H1 (cell line): ENCODE data around the gene UBXN4. TPM values are rescaled to one million over a fixed set of nuclear protein-coding genes. Genes with fewer than 3 reads are reported as not detected.

ENCODE experiments used
- CTCF ChIA-PET: fragments of 300-600 bp; sonication (Branson Sonifier 250); formaldehyde crosslinking; loops from one replicate; lab custom pipeline; 2021; ENCODE audit not compliant: partially characterized antibody; lab: Charles Lee
- POLR2A ChIA-PET: fragments of 300-600 bp; sonication (Branson Sonifier 250); formaldehyde crosslinking; loops from one replicate; lab custom pipeline; 2021; ENCODE audit warnings: inconsistent platforms; ENCODE audit not compliant: partially characterized antibody; lab: Charles Lee
- DNase-seq, 2 experiments: peaks; one replicate each; pipeline versions ENCODE4 v3.0.0 to v3.0.0-alpha.2; 2010 to 2022; ENCODE audit warnings: low spot score in 2 of 2, low read depth in 1 of 2, mixed read lengths in 1 of 2
- FAIRE-seq: peaks from 2 replicates; lab custom pipeline; 2011; peaks lifted over from hg19 to GRCh38; lab: Jason Lieb, UNC
- H2AFZ ChIP-seq: 2 replicates; pipeline ENCODE4 v1.8.1; 2012; ENCODE audit warnings: low read length, inconsistent platforms
- H2AK5ac ChIP-seq: 2 replicates; pipeline ENCODE4 v1.6.1; 2013; ENCODE audit warnings: low read depth, low read length
- H2BK120ac ChIP-seq: replicated peaks from 2 replicates; pipeline ENCODE3; 2013; ENCODE audit warnings: low read depth, low read length, inconsistent platforms
- H2BK12ac ChIP-seq: 2 replicates; pipeline ENCODE4 v1.6.1; 2013; ENCODE audit warnings: low read depth, low read length
- H2BK15ac ChIP-seq: 2 replicates; pipeline ENCODE4 v1.6.1; 2013; ENCODE audit warnings: low read length
- H2BK20ac ChIP-seq: 2 replicates; pipeline ENCODE4 v1.6.1; 2013; ENCODE audit warnings: low read length
- H2BK5ac ChIP-seq: 2 replicates; pipeline ENCODE4 v1.6.1; 2013; ENCODE audit warnings: low read depth, low read length
- H3K14ac ChIP-seq: 2 replicates; pipeline ENCODE4 v1.6.1; 2013; ENCODE audit warnings: inconsistent platforms; ENCODE audit not compliant: insufficient read length
- H3K18ac ChIP-seq: 2 replicates; pipeline ENCODE4 v1.6.1; 2013; ENCODE audit warnings: low read length; ENCODE audit errors: extremely low read depth
- H3K23ac ChIP-seq: 2 replicates; pipeline ENCODE4 v1.6.1; 2013; ENCODE audit warnings: inconsistent platforms; ENCODE audit not compliant: insufficient read length
- H3K23me2 ChIP-seq: 2 replicates; pipeline ENCODE4 v1.6.1; 2013; ENCODE audit warnings: low read depth, low read length
- H3K27ac ChIP-seq: 2 replicates; pipeline ENCODE4 v1.6.1; 2011; ENCODE audit warnings: low read depth, low read length, inconsistent platforms
- H3K27me3 ChIP-seq, 4 experiments: replicated peaks in 1 of 4; 1 replicate in 1 of 4; 2 replicates in 3 of 4; pipeline versions ENCODE4 v1.6.1 to v1.8.1; 2011 to 2013; ENCODE audit warnings: low read length in 3 of 4, mild to moderate bottlenecking in 3 of 4, inconsistent platforms in 2 of 4, mixed read lengths in 2 of 4, moderate library complexity in 1 of 4; ENCODE audit not compliant: control insufficient read depth in 3 of 4, insufficient read depth in 3 of 4; ENCODE audit errors: extremely low read depth in 1 of 4
- H3K36me3 ChIP-seq, 4 experiments: 2 replicates each; pipeline versions ENCODE4 v1.6.1 to v1.8.1; 2011 to 2013; ENCODE audit warnings: mild to moderate bottlenecking in 4 of 4, low read length in 3 of 4, moderate library complexity in 2 of 4, control low read depth in 1 of 4, inconsistent platforms in 1 of 4; ENCODE audit not compliant: insufficient read depth in 4 of 4, control insufficient read depth in 2 of 4
- H3K4ac ChIP-seq: replicated peaks from 2 replicates; pipeline ENCODE3; 2013; ENCODE audit warnings: low read length, low read depth, mixed read lengths, inconsistent platforms; ENCODE audit not compliant: insufficient read length
- H3K4me1 ChIP-seq, 4 experiments: replicated peaks in 1 of 4; 1 replicate in 1 of 4; 2 replicates in 3 of 4; pipeline versions ENCODE4 v1.6.1 to v1.8.1; 2011 to 2013; ENCODE audit warnings: low read length in 3 of 4, inconsistent platforms in 2 of 4, mixed read lengths in 1 of 4; ENCODE audit not compliant: insufficient read depth in 4 of 4, control insufficient read depth in 3 of 4
- H3K4me2 ChIP-seq, 2 experiments: 2 replicates each; pipeline versions ENCODE4 v1.6.1 to v1.8.1; 2011 to 2013; ENCODE audit warnings: low read depth in 2 of 2, low read length in 2 of 2, control low read depth in 1 of 2, inconsistent platforms in 1 of 2, mild to moderate bottlenecking in 1 of 2; ENCODE audit not compliant: insufficient read depth in 1 of 2
- H3K4me3 ChIP-seq, 4 experiments: fragments of 200-600, 300-600 bp in 1 of 4; sonication (generic), shearing (Covaris generic), sonication (Bioruptor Twin) in 1 of 4; 2 replicates each; pipeline versions ENCODE4 v1.5.1 to v1.8.1; 2011 to 2016; ENCODE audit warnings: low read length in 4 of 4, low read depth in 3 of 4, control low read depth in 2 of 4, inconsistent platforms in 2 of 4, mild to moderate bottlenecking in 2 of 4, mixed read lengths in 1 of 4, moderate library complexity in 1 of 4; ENCODE audit not compliant: insufficient read depth in 2 of 4; ENCODE audit errors: extremely low read depth in 1 of 4
- H3K56ac ChIP-seq: replicated peaks from 2 replicates; pipeline ENCODE3; 2013; ENCODE audit warnings: low read depth, mild to moderate bottlenecking, mixed read lengths, low read length, inconsistent platforms; ENCODE audit not compliant: insufficient read length
- H3K79me1 ChIP-seq: 2 replicates; pipeline ENCODE4 v1.6.1; 2013; ENCODE audit warnings: low read depth, low read length, control low read depth
- H3K79me2 ChIP-seq, 2 experiments: 2 replicates each; pipeline versions ENCODE4 v1.6.1 to v1.8.1; 2012 to 2013; ENCODE audit warnings: low read length in 2 of 2, mild to moderate bottlenecking in 2 of 2, inconsistent platforms in 1 of 2; ENCODE audit not compliant: insufficient read depth in 2 of 2, control insufficient read depth in 1 of 2
- H3K9ac ChIP-seq, 4 experiments: replicated peaks in 1 of 4; 1 replicate in 1 of 4; 2 replicates in 3 of 4; pipeline versions ENCODE4 v1.6.1 to v1.8.1; 2011 to 2013; ENCODE audit warnings: low read depth in 3 of 4, low read length in 3 of 4, control low read depth in 2 of 4, mild to moderate bottlenecking in 2 of 4, moderate library complexity in 2 of 4, inconsistent platforms in 1 of 4; ENCODE audit errors: extremely low read depth in 1 of 4
- H3K9me3 ChIP-seq, 2 experiments: 2 replicates each; pipeline versions ENCODE4 v1.6.1 to v1.8.1; 2012 to 2013; ENCODE audit warnings: mild to moderate bottlenecking in 2 of 2, moderate library complexity in 2 of 2, control low read depth in 1 of 2, inconsistent platforms in 1 of 2, low read depth in 1 of 2, low read length in 1 of 2, mixed read lengths in 1 of 2; ENCODE audit not compliant: insufficient read depth in 2 of 2
- H4K20me1 ChIP-seq, 2 experiments: replicated peaks in 1 of 2; 2 replicates each; pipeline versions ENCODE3 to v1.8.1; 2011 to 2013; ENCODE audit warnings: inconsistent platforms in 2 of 2, low read length in 2 of 2, mild to moderate bottlenecking in 1 of 2; ENCODE audit not compliant: insufficient read depth in 2 of 2, control insufficient read depth in 1 of 2
- H4K5ac ChIP-seq: 2 replicates; pipeline ENCODE4 v1.6.1; 2013; ENCODE audit warnings: low read length, low read depth, mixed read lengths, inconsistent platforms; ENCODE audit not compliant: insufficient read length
- H4K8ac ChIP-seq: 2 replicates; pipeline ENCODE4 v1.8.0; 2013; ENCODE audit warnings: mild to moderate bottlenecking, moderate library complexity, low read length, inconsistent platforms; ENCODE audit not compliant: insufficient read depth; ENCODE audit errors: extremely low read depth
- H4K91ac ChIP-seq: replicated peaks from 2 replicates; pipeline ENCODE3; 2013; ENCODE audit warnings: low read length, mixed read lengths, inconsistent platforms; ENCODE audit not compliant: insufficient read length
- CHD1 ChIP-seq: IDR thresholded peaks from 2 replicates; pipeline ENCODE4 v1.6.1; 2012; ENCODE audit warnings: low read depth, low read length, improper control_type of control experiment
- CHD2 ChIP-seq: IDR thresholded peaks from 2 replicates; pipeline ENCODE4 v1.6.1; 2012; ENCODE audit warnings: low read length, improper control_type of control experiment
- CREB1 ChIP-seq: IDR thresholded peaks from 2 replicates; pipeline ENCODE4 v1.6.1; 2012; ENCODE audit warnings: inconsistent platforms
- CTBP2 ChIP-seq: IDR thresholded peaks from 2 replicates; pipeline ENCODE4 v1.7.0; 2011; ENCODE audit warnings: borderline replicate concordance, mild to moderate bottlenecking, moderate library complexity, mixed read lengths, low read length; ENCODE audit not compliant: insufficient read depth, insufficient read length
- GABPA ChIP-seq: IDR thresholded peaks from 2 replicates; pipeline ENCODE4 v1.6.1; 2011; ENCODE audit warnings: mild to moderate bottlenecking, low read length, moderate library complexity, borderline replicate concordance; ENCODE audit not compliant: insufficient read depth
- JUND ChIP-seq: IDR thresholded peaks from 2 replicates; pipeline ENCODE4 v1.6.1; 2011; ENCODE audit warnings: mild to moderate bottlenecking, improper control_type of control experiment, low read length
- NRF1 ChIP-seq: IDR thresholded peaks from 2 replicates; pipeline ENCODE4 v1.6.1; 2011; ENCODE audit warnings: mild to moderate bottlenecking, low read depth, low read length, improper control_type of control experiment
- RNF2 ChIP-seq: fragments of 200-900, 300-1000 bp; sonication (generic); IDR thresholded peaks from 2 replicates; pipeline ENCODE4 v1.7.1; 2016; ENCODE audit warnings: borderline replicate concordance, low read depth, mild to moderate bottlenecking, antibody characterized with exemption, low read length; ENCODE audit not compliant: poor library complexity, severe bottlenecking; ENCODE audit errors: missing control alignments
- RXRA ChIP-seq: IDR thresholded peaks from 2 replicates; pipeline ENCODE4 v1.6.1; 2011; ENCODE audit warnings: low read depth, mild to moderate bottlenecking, low read length, moderate library complexity; ENCODE audit not compliant: insufficient read depth
- SP4 ChIP-seq: IDR thresholded peaks from 2 replicates; pipeline ENCODE4 v1.6.1; 2012; ENCODE audit warnings: low read length, inconsistent platforms
- TAF1 ChIP-seq: IDR thresholded peaks from 2 replicates; pipeline ENCODE4 v1.6.1; 2011; ENCODE audit warnings: mild to moderate bottlenecking, low read depth, low read length
- TAF7 ChIP-seq: optimal IDR thresholded peaks from 2 replicates; pipeline ENCODE3; 2011; ENCODE audit warnings: low read depth, mild to moderate bottlenecking, inconsistent platforms, low read length, moderate library complexity, borderline replicate concordance
- WGBS, 2 experiments: shearing (Covaris generic) in 1 of 2; methylation state at CpG; one replicate each; pipeline versions ENCODE4 v1.1.6 to v1.1.7; 2013 to 2015; ENCODE audit warnings: low lambda C conversion rate in 2 of 2, mixed read lengths in 2 of 2, inconsistent platforms in 1 of 2, low coverage in 1 of 2, missing lambda C conversion rate in 1 of 2; ENCODE audit not compliant: insufficient replicate concordance in 2 of 2, insufficient coverage in 1 of 2, insufficient read length in 1 of 2; ENCODE audit errors: extremely low coverage in 1 of 2, missing lambda C conversion rate in 1 of 2; 5-methylcytosine and 5-hydroxymethylcytosine counted together
- polyA plus RNA-seq, 7 experiments: library from polyadenylated mRNA; depleted of rRNA in 3 of 7; stranded (reverse) in 5 of 7; unstranded in 2 of 7; fragments of >200 nt in 5 of 7; fragments of 200-250 nt in 2 of 7; gene quantifications; 1 replicate in 5 of 7; 2 replicates in 1 of 7; 4 replicates in 1 of 7; pipeline versions ENCODE4 v1.2.1 to v1.2.3, GENCODE V29; 2011 to 2013; ENCODE audit warnings: missing spikeins in 2 of 7, mixed read lengths in 2 of 7
- total RNA-seq: library from RNA; stranded (reverse); fragmentation: NEBNext Ultra II Directional; extraction: Animal tissue kit (Norgen Biotek cat#: 25700); gene quantifications from 2 replicates; pipeline ENCODE4 v1.2.1, GENCODE V29; 2021

Gene UBXN4
- total and polyA plus RNA-seq, 2 of the 8 experiments (the other 6 are each of a cell fraction or from before 2014, with no cell fraction given), result 20.1 to 64.2 TPM

- no peak overlapping the region for H3K27ac ChIP-seq
- H3K56ac ChIP-seq, result no peak overlapping the region
- DNase-seq (no peak), FAIRE-seq (no peak)
- H2BK20ac ChIP-seq, result no peak overlapping the region
- H3K23ac ChIP-seq, result no peak overlapping the region
- no peaks in the 10 kb centered on the region for H3K23me2 ChIP-seq
- H2BK120ac ChIP-seq, result no peak overlapping the region
- H3K4ac ChIP-seq, result no peak overlapping the region
- H3K36me3 ChIP-seq, result no peaks in the 10 kb centered on the region
- no peaks in the 10 kb centered on the region for H3K79me1 ChIP-seq
- H4K8ac ChIP-seq, result no peak overlapping the region
- ChIA-PET CTCF (interaction anchor here (0.9 to 1.4 kb wide), 2 partner anchors 10 to 36 kb away, joined by 4 to 6 read pairs; no protein-coding TSS in a partner anchor), POLR2A (no interaction called here)
- no peaks in the 10 kb centered on the region for H3K4me1 ChIP-seq
- H3K18ac ChIP-seq, result no peak overlapping the region
- no peak overlapping the region for H3K4me3 ChIP-seq
- no peaks in the 10 kb centered on the region for H3K79me2 ChIP-seq
- no peak overlapping the region for H3K14ac ChIP-seq
- H2AK5ac ChIP-seq, result no peak overlapping the region
- no peaks in the 10 kb centered on the region for H3K9me3 ChIP-seq
- no peak overlapping the region for H2AFZ ChIP-seq
- 80% methylated on average over 14 of the region's 14 CpGs; no CpG with 5 or more reads in 1 of the 2 experiments for WGBS, 2 experiments
- H3K27me3 ChIP-seq, result no peaks in the 10 kb centered on the region
- no peak overlapping the region for H2BK15ac ChIP-seq
- H4K91ac ChIP-seq, result no peak overlapping the region
- H2BK12ac ChIP-seq, result 0 out of 2 replicates have a peak overlapping the region, but pooled peaks have one; percentile 39
- H4K20me1 ChIP-seq, result no peaks in the 10 kb centered on the region
- H4K5ac ChIP-seq, result no peak overlapping the region
- H3K9ac ChIP-seq, result no peak overlapping the region
- no peak overlapping the region for H2BK5ac ChIP-seq
- H3K4me2 ChIP-seq, result no peak overlapping the region
- TF ChIP-seq GABPA, result no peak
- no peak for TF ChIP-seq RNF2
- no peak for TF ChIP-seq TAF7
- no peak for TF ChIP-seq RXRA
- TF ChIP-seq NRF1, result no peak
- no peak for TF ChIP-seq SP4
- no peak for TF ChIP-seq CHD1
- no peak for TF ChIP-seq CTBP2
- no peak for TF ChIP-seq CREB1
- TF ChIP-seq JUND, result no peak
- TF ChIP-seq TAF1, result no peak
- no peak for TF ChIP-seq CHD2
Observed at GRCh38 chr2:135831180-135831812, 89.6 kb downstream of the UBXN4 start.
